Karpas-422 (cell line): Measurements from ENCODE around the gene IFNG. TPM values are rescaled to one million over a fixed set of nuclear protein-coding genes. Genes with fewer than 3 reads are reported as not detected.
A peak's percentile ranks its signal among the peaks of the same experiment; 100 is the strongest.

Experiments used
- DNase-seq: peaks from one replicate; pipeline ENCODE4 v3.0.0-alpha.2; 2015
- H2AFZ ChIP-seq: fragments of 200-600 bp; sonication (generic); 2 replicates; pipeline ENCODE4 v1.6.1; 2014; ENCODE audit warnings: antibody characterized with exemption, low read length, mixed read lengths
- H3K27ac ChIP-seq: fragments of 200-600 bp; sonication (generic); 2 replicates; pipeline ENCODE4 v1.5.1; 2014; ENCODE audit warnings: mild to moderate bottlenecking, low read length, moderate library complexity
- H3K27me3 ChIP-seq: fragments of 200-600 bp; sonication (generic); 2 replicates; pipeline ENCODE4 v1.6.1; 2014; ENCODE audit warnings: low read length, mixed read lengths
- H3K36me3 ChIP-seq: fragments of 200-600 bp; sonication (generic); 2 replicates; pipeline ENCODE4 v1.6.1; 2014; ENCODE audit warnings: low read length, mixed read lengths; ENCODE audit not compliant: insufficient read depth
- H3K4me1 ChIP-seq: fragments of 200-600 bp; sonication (generic); 2 replicates; pipeline ENCODE4 v1.6.1; 2014; ENCODE audit warnings: mild to moderate bottlenecking, low read length, mixed read lengths
- H3K4me2 ChIP-seq: fragments of 200-600 bp; sonication (generic); 2 replicates; pipeline ENCODE4 v1.6.1; 2014; ENCODE audit warnings: low read length, low read depth, mild to moderate bottlenecking; ENCODE audit not compliant: poor library complexity, severe bottlenecking
- H3K4me3 ChIP-seq: fragments of 200-600 bp; sonication (generic); 2 replicates; pipeline ENCODE4 v1.5.1; 2014; ENCODE audit warnings: mild to moderate bottlenecking, antibody characterized with exemption, low read length, mixed read lengths
- H3K79me2 ChIP-seq: fragments of 200-600 bp; sonication (generic); 2 replicates; pipeline ENCODE4 v1.6.1; 2014; ENCODE audit warnings: mild to moderate bottlenecking, low read length, mixed read lengths
- H3K9ac ChIP-seq: fragments of 200-600 bp; sonication (generic); 2 replicates; pipeline ENCODE4 v1.6.0; 2014; ENCODE audit warnings: low read length
- H3K9me2 ChIP-seq: fragments of 200-600 bp; sonication (generic), shearing (Covaris generic); replicated peaks from 2 replicates; pipeline ENCODE4 v1.6.0; 2014; ENCODE audit warnings: mild to moderate bottlenecking, low read length, moderate library complexity; ENCODE audit not compliant: insufficient read depth
- H3K9me3 ChIP-seq: fragments of 300-700, 200-600 bp; sonication (generic); 2 replicates; pipeline ENCODE4 v1.6.1; 2014; ENCODE audit warnings: low read length, mixed read lengths
- H4K20me1 ChIP-seq: fragments of 200-600 bp; sonication (generic); 2 replicates; pipeline ENCODE4 v1.6.1; 2014; ENCODE audit warnings: mild to moderate bottlenecking, antibody characterized with exemption, low read length, low read depth; ENCODE audit not compliant: insufficient read depth
- total RNA-seq: library from RNA; depleted of rRNA; stranded (reverse); fragments of >200 nt; shearing (Covaris generic); gene quantifications from 2 replicates; pipeline ENCODE4 v1.2.3, GENCODE V29; 2014; ENCODE audit warnings: low replicate concordance

IFNG gene
- total RNA-seq, 1 experiment from 2014 or later: not detected

- no peak overlapping the region for H3K27ac ChIP-seq
- no peaks in the 10 kb centered on the region for H3K79me2 ChIP-seq
- H3K9me2 ChIP-seq: no peaks in the 10 kb centered on the region
- H3K36me3 ChIP-seq: no peaks in the 10 kb centered on the region
- H3K4me3 ChIP-seq: no peak overlapping the region
- no peaks in the 10 kb centered on the region for H4K20me1 ChIP-seq
- peaks cover 5% of the 10 kb centered on the region; the same call in 1 of the 2 replicates for H3K4me1 ChIP-seq
- no peak overlapping the region for H3K9ac ChIP-seq
- H2AFZ ChIP-seq: no peak overlapping the region
- no peaks in the 10 kb centered on the region for H3K9me3 ChIP-seq
- H3K4me2 ChIP-seq: no peak overlapping the region
- no peaks in the 10 kb centered on the region for H3K27me3 ChIP-seq
- DNase-seq: no peak
Measured at GRCh38 chr12:68119250-68119649, 40.3 kb downstream of the IFNG start.

- no peaks in the 10 kb centered on the region for H3K36me3 ChIP-seq
- peaks cover 5% of the 10 kb centered on the region; the same call in 1 of the 2 replicates for H3K4me1 ChIP-seq
- no peaks in the 10 kb centered on the region for H3K9me3 ChIP-seq
- DNase-seq: no peak
- H3K4me2 ChIP-seq: no peak overlapping the region
- H3K4me3 ChIP-seq: no peak overlapping the region
- H2AFZ ChIP-seq: no peak overlapping the region
- no peaks in the 10 kb centered on the region for H3K27me3 ChIP-seq
- H3K9ac ChIP-seq: no peak overlapping the region
- H3K9me2 ChIP-seq: no peaks in the 10 kb centered on the region
- H3K79me2 ChIP-seq: no peaks in the 10 kb centered on the region
- no peak overlapping the region for H3K27ac ChIP-seq
- no peaks in the 10 kb centered on the region for H4K20me1 ChIP-seq
Measured at GRCh38 chr12:68118096-68118755, 41.3 kb downstream of the IFNG start.

- Histone ChIP-seq H2AFZ (no peak overlapping the region), H3K4me1 (peaks cover 5% of the 10 kb centered on the region; the same call in 1 of the 2 replicates), H3K9ac (no peak overlapping the region), H3K36me3 (no peaks in the 10 kb centered on the region), H3K9me3 (no peaks in the 10 kb centered on the region), H3K9me2 (no peaks in the 10 kb centered on the region), H3K79me2 (no peaks in the 10 kb centered on the region), H3K4me3 (no peak overlapping the region), H3K27ac (no peak overlapping the region), H4K20me1 (no peaks in the 10 kb centered on the region), H3K4me2 (no peak overlapping the region), H3K27me3 (no peaks in the 10 kb centered on the region)
- DNase-seq: no peak
Measured at GRCh38 chr12:68117661-68118060, 41.9 kb downstream of the IFNG start.

- no peaks in the 10 kb centered on the region for H3K36me3 ChIP-seq
- H3K9me3 ChIP-seq: no peaks in the 10 kb centered on the region
- H3K4me2 ChIP-seq: no peak overlapping the region
- DNase-seq: no peak
- H3K79me2 ChIP-seq: no peaks in the 10 kb centered on the region
- no peaks in the 10 kb centered on the region for H3K27me3 ChIP-seq
- H3K9me2 ChIP-seq: no peaks in the 10 kb centered on the region
- H3K9ac ChIP-seq: no peak overlapping the region
- no peaks in the 10 kb centered on the region for H4K20me1 ChIP-seq
- H3K4me3 ChIP-seq: no peak overlapping the region
- H3K4me1 ChIP-seq: no peaks in the 10 kb centered on the region
- no peak overlapping the region for H3K27ac ChIP-seq
- no peak overlapping the region for H2AFZ ChIP-seq
Measured at GRCh38 chr12:68115281-68115680, 44.3 kb downstream of the IFNG start.

- H3K9me3 ChIP-seq: no peaks in the 10 kb centered on the region
- H3K27ac ChIP-seq: no peak overlapping the region
- H3K4me1 ChIP-seq: no peaks in the 10 kb centered on the region
- no peak overlapping the region for H3K9ac ChIP-seq
- no peaks in the 10 kb centered on the region for H3K36me3 ChIP-seq
- H4K20me1 ChIP-seq: no peaks in the 10 kb centered on the region
- no peaks in the 10 kb centered on the region for H3K79me2 ChIP-seq
- H3K4me3 ChIP-seq: no peak overlapping the region
- no peaks in the 10 kb centered on the region for H3K9me2 ChIP-seq
- no peaks in the 10 kb centered on the region for H3K27me3 ChIP-seq
- DNase-seq: no peak
- no peak overlapping the region for H2AFZ ChIP-seq
- H3K4me2 ChIP-seq: no peak overlapping the region
Measured at GRCh38 chr12:68114606-68115005, 44.9 kb downstream of the IFNG start.

- Histone ChIP-seq H3K9ac (no peak overlapping the region), H3K27ac (no peak overlapping the region), H2AFZ (no peak overlapping the region), H3K9me2 (no peaks in the 10 kb centered on the region), H4K20me1 (no peaks in the 10 kb centered on the region), H3K4me1 (no peaks in the 10 kb centered on the region), H3K9me3 (no peaks in the 10 kb centered on the region), H3K79me2 (no peaks in the 10 kb centered on the region), H3K36me3 (no peaks in the 10 kb centered on the region), H3K27me3 (no peaks in the 10 kb centered on the region), H3K4me3 (no peak overlapping the region), H3K4me2 (no peak overlapping the region)
- peak; percentile 75 for DNase-seq
Measured at GRCh38 chr12:68113644-68114043, 45.9 kb downstream of the IFNG start.

GRCh38 chr12:68111995-68112394 is 47.5 kb downstream of the IFNG start:
- Histone ChIP-seq H3K4me1 (no peaks in the 10 kb centered on the region), H3K9ac (no peak overlapping the region), H3K9me3 (no peaks in the 10 kb centered on the region), H3K9me2 (no peaks in the 10 kb centered on the region), H2AFZ (no peak overlapping the region), H3K4me2 (no peak overlapping the region), H3K4me3 (no peak overlapping the region), H3K27ac (no peak overlapping the region), H3K79me2 (no peaks in the 10 kb centered on the region), H3K36me3 (no peaks in the 10 kb centered on the region), H4K20me1 (no peaks in the 10 kb centered on the region), H3K27me3 (no peaks in the 10 kb centered on the region)
- DNase-seq: no peak

GRCh38 chr12:68109444-68110217 is 49.9 kb downstream of the IFNG start:
- H3K9me2 ChIP-seq: no peaks in the 10 kb centered on the region
- no peak overlapping the region for H3K9ac ChIP-seq
- no peaks in the 10 kb centered on the region for H4K20me1 ChIP-seq
- no peak overlapping the region for H3K4me3 ChIP-seq
- H3K27ac ChIP-seq: no peak overlapping the region
- no peak for DNase-seq
- H2AFZ ChIP-seq: no peak overlapping the region
- no peaks in the 10 kb centered on the region for H3K36me3 ChIP-seq
- H3K4me2 ChIP-seq: no peak overlapping the region
- no peaks in the 10 kb centered on the region for H3K27me3 ChIP-seq
- H3K79me2 ChIP-seq: no peaks in the 10 kb centered on the region
- H3K9me3 ChIP-seq: no peaks in the 10 kb centered on the region
- H3K4me1 ChIP-seq: no peaks in the 10 kb centered on the region
